GM23338 (cell line): Measurements from ENCODE around the gene ATXN7L3. TPM values are rescaled to one million over a fixed set of nuclear protein-coding genes. Genes with fewer than 3 reads are reported as not detected.

Source experiments
- ATAC-seq: fragments of 200-7000 bp; cut with Tn5 transposase; 3 replicates; pipeline ENCODE4 v1.9.1; 2020
- DNase-seq: peaks from one replicate; pipeline ENCODE4 v3.0.0-alpha.2; 2015; ENCODE audit warnings: low spot score
- H2AFZ ChIP-seq: fragments of 200-600 bp; sonication (generic); 2 replicates; pipeline ENCODE4 v1.8.0; 2016; ENCODE audit warnings: antibody characterized with exemption, mild to moderate bottlenecking, moderate library complexity
- H3F3A ChIP-seq: fragments of 200-600 bp; sonication (generic); replicated peaks from 2 replicates; pipeline ENCODE4 v1.8.0; 2017; ENCODE audit warnings: antibody characterized with exemption, mixed run types, low read depth
- H3K27ac ChIP-seq: fragments of 200-600 bp; sonication (generic); 2 replicates; pipeline ENCODE4 v1.6.1; 2016; ENCODE audit warnings: low read depth
- H3K27me3 ChIP-seq: fragments of 200-600 bp; sonication (generic); 2 replicates; pipeline ENCODE4 v1.8.0; 2016; ENCODE audit warnings: mild to moderate bottlenecking, mixed run types, moderate library complexity; ENCODE audit not compliant: insufficient read depth
- H3K36me3 ChIP-seq: fragments of 200-600 bp; sonication (generic); 2 replicates; pipeline ENCODE4 v1.8.0; 2016; ENCODE audit warnings: mild to moderate bottlenecking; ENCODE audit not compliant: insufficient read depth
- H3K4me1 ChIP-seq: fragments of 200-600 bp; sonication (generic); 2 replicates; pipeline ENCODE4 v1.8.0; 2016; ENCODE audit warnings: mild to moderate bottlenecking, moderate library complexity; ENCODE audit not compliant: insufficient read depth
- H3K4me2 ChIP-seq: fragments of 200-600 bp; sonication (generic); 2 replicates; pipeline ENCODE4 v1.7.1; 2017; ENCODE audit warnings: mixed run types
- H3K4me3 ChIP-seq: fragments of 200-600 bp; sonication (generic); 2 replicates; pipeline ENCODE4 v1.6.1; 2016; ENCODE audit warnings: mixed run types
- H3K79me2 ChIP-seq: fragments of 200-600 bp; sonication (generic); replicated peaks from 2 replicates; pipeline ENCODE4 v1.8.0; 2017; ENCODE audit warnings: mild to moderate bottlenecking; ENCODE audit not compliant: insufficient read depth
- H3K9me2 ChIP-seq: fragments of 200-600 bp; sonication (generic); 2 replicates; pipeline ENCODE4 v1.8.0; 2017; ENCODE audit not compliant: insufficient read depth
- H4K20me1 ChIP-seq: fragments of 200-600 bp; sonication (generic); replicated peaks from 2 replicates; pipeline ENCODE4 v1.8.0; 2017; ENCODE audit warnings: mild to moderate bottlenecking; ENCODE audit not compliant: insufficient read depth
- H3K27ac Mint-ChIP-seq: 2 replicates; pipeline ENCODE4 v1.8.0; 2020; ENCODE audit warnings: inconsistent platforms, mild to moderate bottlenecking, moderate library complexity, mixed read lengths
- H3K27me3 Mint-ChIP-seq: 3 replicates; pipeline ENCODE4 v1.8.0; 2022; ENCODE audit warnings: low read depth, mild to moderate bottlenecking, moderate library complexity, mixed read lengths, inconsistent platforms; ENCODE audit not compliant: insufficient read depth, poor library complexity
- H3K36me3 Mint-ChIP-seq: 3 replicates; pipeline ENCODE4 v1.8.0; 2021; ENCODE audit warnings: low read depth, mild to moderate bottlenecking, inconsistent platforms, moderate library complexity, mixed read lengths
- H3K4me1 Mint-ChIP-seq: 3 replicates; pipeline ENCODE4 v1.8.0; 2020; ENCODE audit warnings: mild to moderate bottlenecking, inconsistent platforms, mixed read lengths
- H3K4me3 Mint-ChIP-seq: 3 replicates; pipeline ENCODE4 v1.8.0; 2021; ENCODE audit warnings: moderate library complexity, mild to moderate bottlenecking, inconsistent platforms, mixed read lengths
- H3K9me3 Mint-ChIP-seq: 3 replicates; pipeline ENCODE4 v1.8.0; 2020; ENCODE audit warnings: moderate library complexity, mild to moderate bottlenecking, inconsistent platforms, mixed read lengths
- CREB1 ChIP-seq: fragments of 250-450 bp; sonication (Bioruptor Pico); IDR thresholded peaks from 2 replicates; pipeline ENCODE4 v1.5.0; 2020; ENCODE audit warnings: low read depth, mild to moderate bottlenecking, moderate library complexity
- CTCF ChIP-seq, 2 experiments: fragments of 200-600 bp in 1 of 2; sonication (generic) in 1 of 2; conservative IDR thresholded peaks; 2 replicates each; pipeline versions ENCODE4 v1.5.1 to v1.6.1; 2016 to 2017; ENCODE audit warnings: antibody characterized with exemption in 2 of 2, low read depth in 2 of 2, mild to moderate bottlenecking in 2 of 2, moderate library complexity in 1 of 2
- ETS1 ChIP-seq: IDR thresholded peaks from 2 replicates; pipeline ENCODE4 v1.6.1; 2016; ENCODE audit warnings: antibody characterized with exemption
- EZH2 ChIP-seq: fragments of 200-600 bp; sonication (generic); IDR thresholded peaks from one replicate; pipeline ENCODE4 v1.8.0; 2017; ENCODE audit warnings: antibody characterized with exemption, mild to moderate bottlenecking, low read depth; ENCODE audit not compliant: unreplicated experiment
- EZH2phosphoT487 ChIP-seq: fragments of 200-600 bp; sonication (generic); IDR thresholded peaks from one replicate; pipeline ENCODE4 v1.8.1; 2018; ENCODE audit warnings: antibody characterized with exemption; ENCODE audit not compliant: unreplicated experiment
- JUNB ChIP-seq: IDR thresholded peaks from one replicate; pipeline ENCODE4 v1.6.1; 2016; ENCODE audit warnings: antibody characterized with exemption; ENCODE audit not compliant: unreplicated experiment
- NANOG ChIP-seq: IDR thresholded peaks from 2 replicates; pipeline ENCODE4 v1.6.1; 2016; ENCODE audit warnings: antibody characterized with exemption, borderline replicate concordance
- POLR2AphosphoS5 ChIP-seq: IDR thresholded peaks from 2 replicates; pipeline ENCODE4 v1.6.1; 2016; ENCODE audit warnings: antibody characterized with exemption, low read depth
- REST ChIP-seq: IDR thresholded peaks from one replicate; pipeline ENCODE4 v1.6.1; 2018; ENCODE audit warnings: antibody characterized with exemption; ENCODE audit not compliant: unreplicated experiment
- STAT1 ChIP-seq: IDR thresholded peaks from one replicate; pipeline ENCODE4 v1.6.1; 2016; ENCODE audit warnings: antibody characterized with exemption; ENCODE audit not compliant: unreplicated experiment
- ZNF114 ChIP-seq: fragments of 250-450 bp; sonication (Bioruptor Pico); IDR thresholded peaks from 2 replicates; pipeline ENCODE4 v1.5.0; 2020; ENCODE audit warnings: mild to moderate bottlenecking, moderate library complexity
- ZNF331 ChIP-seq: fragments of 250-450 bp; sonication (Bioruptor Pico); IDR thresholded peaks from 2 replicates; pipeline ENCODE4 v1.5.0; 2020; ENCODE audit warnings: low read depth, mild to moderate bottlenecking, moderate library complexity
- ZNF462 ChIP-seq: fragments of 250-450 bp; sonication (Bioruptor Pico); IDR thresholded peaks from 2 replicates; pipeline ENCODE4 v1.5.0; 2020; ENCODE audit warnings: mild to moderate bottlenecking, moderate library complexity
- polyA plus RNA-seq: library from polyadenylated mRNA; unstranded; fragments of >200 nt; fragmentation: Nextera tagmentation; extraction: Ambion mirVana; gene quantifications from 2 replicates; pipeline ENCODE4 v1.2.1, GENCODE V29; 2016
- total RNA-seq: library from RNA; depleted of rRNA; stranded (reverse); fragments of >200 nt; shearing (Covaris generic); gene quantifications from 2 replicates; pipeline ENCODE4 v1.2.3, GENCODE V29; 2014

Gene ATXN7L3
- total and polyA plus RNA-seq, 2 experiments from 2014 or later = 20.6 to 95.0 TPM

GRCh38 chr17:44212507-44213402, 13.1 kb upstream of the ATXN7L3 start:
- ATAC-seq = no peak
- peaks cover 32% of the 10 kb centered on the region for H3K36me3 ChIP-seq
- peaks cover 27% of the 10 kb centered on the region for H3K4me1 Mint-ChIP-seq
- H3K4me3 Mint-ChIP-seq = peak overlapping the region; percentile 37; the same call in 2 of the 3 replicates
- no peak for DNase-seq
- H3K4me3 ChIP-seq = no peak overlapping the region
- H4K20me1 ChIP-seq = peaks cover 11% of the 10 kb centered on the region
- H3F3A ChIP-seq = peaks cover 35% of the 10 kb centered on the region; the same call in 1 of the 2 replicates
- peaks cover 89% of the 10 kb centered on the region for H3K36me3 Mint-ChIP-seq
- no peak overlapping the region for H3K4me2 ChIP-seq
- no peaks in the 10 kb centered on the region for H3K27me3 ChIP-seq
- no peaks in the 10 kb centered on the region for H3K9me3 Mint-ChIP-seq
- TF ChIP-seq ZNF331 (CRISPR knock-in tag) (no peak), REST (no peak), ETS1 (no peak), NANOG (no peak), JUNB (no peak), CREB1 (CRISPR knock-in tag) (no peak), ZNF114 (CRISPR knock-in tag) (no peak), POLR2AphosphoS5 (no peak), ZNF462 (CRISPR knock-in tag) (no peak), STAT1 (no peak), EZH2phosphoT487 (no peak), CTCF (conservative IDR thresholded peaks at IDR 0.05; ENCODE audit: low read depth in 2 of 2) (no peak), EZH2 (no peak)
- H3K27me3 Mint-ChIP-seq = peaks cover 27% of the 10 kb centered on the region
- H2AFZ ChIP-seq = no peak overlapping the region
- H3K79me2 ChIP-seq = peaks cover 13% of the 10 kb centered on the region
- no peaks in the 10 kb centered on the region for H3K9me2 ChIP-seq
- no peak overlapping the region for H3K27ac ChIP-seq
- peaks cover 4% of the 10 kb centered on the region; the same call in 1 of the 2 replicates for H3K4me1 ChIP-seq
- peak overlapping the region; percentile 72; the same call in 1 of the 2 replicates for H3K27ac Mint-ChIP-seq
